HG03342 (cell line): Measurements from ENCODE around the gene IGDCC3.

Source experiments
- ATAC-seq: cut with Tn5 transposase; IDR thresholded peaks from one replicate; pipeline ENCODE4 v1.9.1; 2021; ENCODE audit warnings: mild to moderate bottlenecking, moderate library complexity; ENCODE audit not compliant: unreplicated experiment

The IGDCC3 gene

GRCh38 chr15:65377976-65378366 is at the start of gene IGDCC3:
IGDCC3 (minus strand) TSS chr15:65378002; CDS start chr15:65377788, 214 bp downstream.
- ATAC-seq = no peak

GRCh38 chr15:65426216-65426853 is 48.5 kb upstream of the IGDCC3 start:
- ATAC-seq = no peak

- ATAC-seq = no peak
These were observed 46.9 kb upstream of the IGDCC3 start for GRCh38 chr15:65424683-65425082.

- no peak for ATAC-seq
These were observed 46.3 kb upstream of the IGDCC3 start for GRCh38 chr15:65423976-65424679.

GRCh38 chr15:65423150-65423975 is 45.6 kb upstream of the IGDCC3 start:
- ATAC-seq = no peak

- no peak for ATAC-seq
These were observed 43.8 kb upstream of the IGDCC3 start for GRCh38 chr15:65421360-65422215.

GRCh38 chr15:65420975-65421359 is 43.2 kb upstream of the IGDCC3 start:
- no peak for ATAC-seq

- no peak for ATAC-seq
These were observed 40.8 kb upstream of the IGDCC3 start for GRCh38 chr15:65418596-65418995.

- ATAC-seq = no peak
These were observed 39.1 kb upstream of the IGDCC3 start for GRCh38 chr15:65416845-65417416.

GRCh38 chr15:65414841-65415621 is 37.2 kb upstream of the IGDCC3 start:
- no peak for ATAC-seq

- ATAC-seq = no peak
These were observed 36.0 kb upstream of the IGDCC3 start for GRCh38 chr15:65413760-65414144.

- ATAC-seq = no peak
These were observed 35.4 kb upstream of the IGDCC3 start for GRCh38 chr15:65413051-65413759.

GRCh38 chr15:65412556-65412955 is 34.8 kb upstream of the IGDCC3 start:
- no peak for ATAC-seq

GRCh38 chr15:65411465-65412071 is 33.8 kb upstream of the IGDCC3 start:
- no peak for ATAC-seq

GRCh38 chr15:65410972-65411371 is 33.2 kb upstream of the IGDCC3 start:
- no peak for ATAC-seq

- ATAC-seq = no peak
These were observed 32.2 kb upstream of the IGDCC3 start for GRCh38 chr15:65410036-65410435.

GRCh38 chr15:65409036-65409631 is 31.3 kb upstream of the IGDCC3 start:
- peak; percentile 52 for ATAC-seq

- no peak for ATAC-seq
These were observed 30.7 kb upstream of the IGDCC3 start for GRCh38 chr15:65408324-65409035.
